ENCODE results near the gene PELI1.
A peak's percentile ranks its signal among the peaks of the same experiment; 100 is the strongest.
"Not testable (repeated sequence)": the region's sequence is repeated elsewhere in the genome, so short reads cannot be mapped to it uniquely, and the experiment has no call there.

PELI1 gene

DNA sequence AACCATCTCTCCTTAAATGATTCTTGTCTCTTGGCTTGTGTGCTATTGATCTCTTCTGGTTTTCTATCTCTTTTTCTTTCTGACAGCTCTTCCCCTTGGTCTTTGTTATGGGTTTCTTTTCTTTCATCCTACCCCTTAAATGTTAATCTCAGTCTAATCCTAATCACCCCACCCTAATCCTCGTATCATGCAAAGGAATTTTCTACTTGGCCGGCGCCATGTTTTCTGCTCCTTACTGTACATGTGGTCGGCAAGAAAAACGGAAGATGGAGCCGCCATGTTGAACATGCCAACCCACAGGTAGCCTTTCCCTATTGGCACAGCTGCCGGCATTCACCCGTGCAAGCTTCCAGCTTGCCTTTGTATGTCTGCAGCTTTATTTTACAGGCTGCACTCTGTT lies 63.2 kb downstream of the PELI1 start:
- DNase-seq = no peak

- DNase-seq = no peak
These were observed 64.0 kb downstream of the PELI1 start for GRCh38 chr2:64080179-64080578.

DNA sequence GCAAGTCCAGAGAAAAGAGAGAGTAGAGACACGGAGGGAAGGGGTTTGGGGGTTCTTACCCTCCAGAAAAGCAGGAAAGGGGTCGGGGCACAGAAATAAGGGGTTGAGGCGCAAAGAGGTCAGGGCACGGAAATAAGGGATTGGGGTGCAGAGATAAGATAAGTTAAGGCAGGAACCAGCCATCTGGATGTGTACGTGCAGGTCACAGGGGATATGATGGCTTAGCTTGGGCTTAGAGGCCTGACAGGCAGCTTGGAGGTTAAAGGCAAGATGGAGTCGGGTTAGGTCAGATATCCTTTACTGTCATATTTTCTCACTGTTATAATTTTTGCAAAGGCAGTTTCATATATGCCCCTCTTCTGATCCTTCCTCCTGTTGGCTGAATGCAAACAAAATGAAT lies 64.5 kb downstream of the PELI1 start:
- not testable (repeated sequence) for DNase-seq

- DNase-seq = not testable (repeated sequence)
These were observed 67.4 kb downstream of the PELI1 start for GRCh38 chr2:64076828-64077227.

- DNase-seq = not testable (repeated sequence)
These were observed 69.6 kb downstream of the PELI1 start for GRCh38 chr2:64074616-64075015.

DNA sequence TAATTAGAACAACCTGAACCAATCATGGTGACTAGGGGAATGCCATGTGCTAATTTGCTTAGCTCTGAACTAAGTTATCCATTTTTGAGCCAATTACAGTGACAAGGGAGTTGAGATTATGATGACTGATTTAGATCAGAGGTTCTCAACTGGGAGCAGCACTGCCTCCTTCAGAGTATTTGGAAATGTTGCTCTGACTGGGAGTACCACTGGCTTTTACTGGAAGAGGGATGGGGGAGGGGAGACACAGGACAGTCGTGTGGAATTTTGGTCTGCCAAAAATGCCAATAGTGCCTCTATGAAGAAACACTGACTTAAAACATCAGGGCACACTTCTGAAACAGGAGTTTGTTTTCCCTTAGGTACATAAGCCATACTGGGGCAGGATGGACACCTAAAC lies 76.9 kb downstream of the PELI1 start:
- DNase-seq = no peak

- no peak for DNase-seq
These were observed 78.7 kb downstream of the PELI1 start for GRCh38 chr2:64065516-64065915.

- DNase-seq = peak; percentile 76
These were observed 80.3 kb downstream of the PELI1 start for GRCh38 chr2:64063924-64064331.

- peak; percentile 62 for DNase-seq
These were observed 80.8 kb downstream of the PELI1 start for GRCh38 chr2:64063454-64063853.

GRCh38 chr2:64062840-64063239 lies 81.4 kb downstream of the PELI1 start:
- peak; percentile 77 for DNase-seq

GRCh38 chr2:64059270-64059669 lies 85.0 kb downstream of the PELI1 start:
- no peak for DNase-seq

DNA sequence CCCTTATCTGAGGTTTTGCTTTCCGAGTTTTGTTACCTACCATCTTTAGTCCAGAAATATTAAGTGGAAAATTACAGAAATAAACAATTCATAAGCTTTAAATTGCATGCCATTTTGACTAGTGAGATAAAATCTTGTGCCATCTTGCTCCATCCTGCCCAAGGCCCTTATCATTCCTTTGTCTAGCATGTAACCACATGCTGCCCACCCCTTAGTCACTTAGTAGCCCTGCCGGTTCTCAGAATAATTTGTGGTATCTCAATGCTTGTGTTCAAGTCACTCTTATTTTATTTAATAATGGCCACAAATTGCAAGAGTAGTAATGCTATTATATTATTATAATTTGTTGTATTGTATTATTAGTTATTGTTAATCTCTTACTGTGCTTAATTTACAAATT lies 88.2 kb downstream of the PELI1 start:
- DNase-seq = no peak

DNA sequence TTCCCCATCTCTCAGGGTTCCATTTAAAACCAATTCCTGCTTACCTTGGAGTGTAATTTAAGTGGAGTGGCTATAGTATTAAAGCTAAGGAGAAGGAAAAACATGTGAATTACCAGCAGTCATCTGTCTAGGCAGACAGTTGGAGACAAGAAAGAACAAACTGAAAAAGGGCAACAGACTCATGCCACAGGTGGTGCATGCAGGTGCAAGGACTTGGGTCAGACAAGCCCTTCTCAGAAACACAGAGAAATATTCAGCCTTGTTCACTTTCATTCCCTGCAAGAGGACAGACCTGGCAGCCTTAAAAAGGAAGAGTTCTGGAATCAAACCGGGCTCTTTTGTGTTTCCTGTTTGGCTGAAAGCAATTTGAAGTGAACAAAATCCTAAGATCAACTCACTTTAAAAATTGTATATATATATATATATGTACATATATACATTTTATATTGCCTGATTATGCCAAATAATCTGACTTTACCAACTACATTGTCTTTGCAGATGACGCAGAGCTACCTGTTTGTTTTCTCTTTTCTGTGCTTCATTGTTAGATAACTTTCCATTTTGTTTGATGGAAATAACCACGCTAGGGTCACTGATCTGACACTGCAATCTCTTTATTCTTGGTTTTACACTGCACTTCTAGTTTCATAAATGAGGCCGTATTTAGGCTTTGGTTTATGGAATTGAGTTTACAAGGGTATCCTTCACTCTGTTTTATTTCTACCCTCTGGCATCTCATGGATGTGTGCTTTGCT lies 89.9 kb downstream of the PELI1 start:
- peak; percentile 27 for DNase-seq

GRCh38 chr2:64052463-64053241 lies 91.6 kb downstream of the PELI1 start:
- no peak for DNase-seq

DNA sequence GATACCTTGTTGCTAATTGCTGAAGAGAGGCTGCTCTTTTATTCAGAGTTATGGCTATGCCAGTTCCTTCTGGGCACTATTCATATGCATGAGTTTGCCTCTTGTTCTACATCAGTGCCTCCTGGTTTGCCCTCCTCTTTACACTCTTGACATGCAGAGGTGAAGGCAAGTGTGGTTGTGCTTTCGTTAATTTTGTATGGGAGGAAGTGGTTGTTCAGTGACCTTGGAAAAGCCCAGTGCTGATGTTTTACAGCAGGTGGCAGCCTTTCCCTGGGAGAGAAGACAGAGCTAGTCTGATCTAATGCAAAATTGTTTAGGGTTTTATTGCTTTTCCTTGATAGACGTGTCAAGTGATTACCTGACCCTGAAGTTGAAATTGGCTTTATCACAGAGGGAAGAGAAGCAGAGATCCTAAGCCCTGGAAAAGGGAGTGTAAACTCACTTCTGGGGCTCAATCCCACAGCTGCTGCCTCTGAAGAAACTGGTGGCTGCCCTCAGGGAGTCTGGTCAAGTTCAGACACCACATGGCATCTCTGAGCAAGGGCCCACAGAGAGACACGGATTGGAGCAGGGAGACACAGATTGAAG lies 94.5 kb downstream of the PELI1 start:
- peak; percentile 91 for DNase-seq

- DNase-seq = no peak
These were observed 98.3 kb downstream of the PELI1 start for GRCh38 chr2:64045938-64046337.

Data from NCI-H510A treated with DMSO at 0.1 percent for 48 hours (cell line).